HEK293 (cell line): ENCODE measurements around the gene CATSPERD.
A peak's percentile ranks its signal among the peaks of the same experiment; 100 is the strongest.

ENCODE experiments used
- GLIS2 ChIP-seq: fragments of 450-650 bp; formaldehyde crosslinking; IDR thresholded peaks from 2 replicates; pipeline ENCODE4 v1.5.1; 2016; ENCODE audit warnings: missing biosample characterization, missing genetic modification characterization
- KLF9 ChIP-seq: fragments of 450-650 bp; formaldehyde crosslinking; IDR thresholded peaks from 2 replicates; pipeline ENCODE4 v1.5.1; 2016; ENCODE audit warnings: missing biosample characterization, missing genetic modification characterization, low read depth
- OVOL3 ChIP-seq: fragments of 450-650 bp; formaldehyde crosslinking; IDR thresholded peaks from 2 replicates; pipeline ENCODE4 v1.5.1; 2016; ENCODE audit warnings: missing biosample characterization, missing genetic modification characterization
- SCRT2 ChIP-seq: fragments of 450-650 bp; formaldehyde crosslinking; IDR thresholded peaks from 2 replicates; pipeline ENCODE4 v1.5.1; 2016; ENCODE audit warnings: missing biosample characterization, missing genetic modification characterization
- SP2 ChIP-seq: fragments of 450-650 bp; formaldehyde crosslinking; IDR thresholded peaks from 2 replicates; pipeline ENCODE4 v1.5.1; 2016; ENCODE audit warnings: missing biosample characterization, missing genetic modification characterization
- SP3 ChIP-seq: fragments of 450-650 bp; formaldehyde crosslinking; IDR thresholded peaks from 2 replicates; pipeline ENCODE4 v1.5.1; 2016; ENCODE audit warnings: missing biosample characterization, missing genetic modification characterization
- SP7 ChIP-seq: fragments of 450-650 bp; formaldehyde crosslinking; IDR thresholded peaks from 2 replicates; pipeline ENCODE4 v1.5.1; 2016; ENCODE audit warnings: missing biosample characterization, missing genetic modification characterization
- YY1 ChIP-seq: fragments of 450-650 bp; formaldehyde crosslinking; IDR thresholded peaks from 2 replicates; pipeline ENCODE4 v1.5.1; 2018; ENCODE audit warnings: missing biosample characterization, missing genetic modification characterization
- ZBTB17 ChIP-seq: fragments of 450-650 bp; formaldehyde crosslinking; IDR thresholded peaks from 2 replicates; pipeline ENCODE4 v1.5.1; 2016; ENCODE audit warnings: missing biosample characterization, missing genetic modification characterization
- ZBTB20 ChIP-seq: fragments of 450-650 bp; formaldehyde crosslinking; IDR thresholded peaks from 2 replicates; pipeline ENCODE4 v1.5.1; 2016; ENCODE audit warnings: missing biosample characterization, missing genetic modification characterization
- ZBTB48 ChIP-seq: fragments of 450-650 bp; formaldehyde crosslinking; IDR thresholded peaks from 2 replicates; pipeline ENCODE4 v1.5.1; 2016; ENCODE audit warnings: missing biosample characterization, missing genetic modification characterization
- ZBTB7A ChIP-seq: fragments of 450-650 bp; formaldehyde crosslinking; IDR thresholded peaks from 2 replicates; pipeline ENCODE4 v1.5.1; 2016; ENCODE audit warnings: low read depth, missing biosample characterization, missing genetic modification characterization
- ZFP69B ChIP-seq: fragments of 450-650 bp; formaldehyde crosslinking; IDR thresholded peaks from 2 replicates; pipeline ENCODE4 v1.5.1; 2016; ENCODE audit warnings: missing biosample characterization, missing genetic modification characterization
- ZNF132 ChIP-seq: fragments of 450-650 bp; formaldehyde crosslinking; IDR thresholded peaks from 2 replicates; pipeline ENCODE4 v1.5.1; 2017; ENCODE audit warnings: missing biosample characterization, missing genetic modification characterization, borderline replicate concordance
- ZNF146 ChIP-seq: fragments of 450-650 bp; formaldehyde crosslinking; IDR thresholded peaks from 2 replicates; pipeline ENCODE4 v1.5.1; 2016; ENCODE audit warnings: missing biosample characterization, missing genetic modification characterization
- ZNF211 ChIP-seq: fragments of 450-650 bp; formaldehyde crosslinking; IDR thresholded peaks from 2 replicates; pipeline ENCODE4 v1.5.1; 2016; ENCODE audit warnings: low read depth, missing biosample characterization, missing genetic modification characterization
- ZNF311 ChIP-seq: fragments of 450-650 bp; formaldehyde crosslinking; IDR thresholded peaks from 2 replicates; pipeline ENCODE4 v1.5.1; 2017; ENCODE audit warnings: missing biosample characterization, missing genetic modification characterization, borderline replicate concordance
- ZNF341 ChIP-seq: fragments of 450-650 bp; formaldehyde crosslinking; IDR thresholded peaks from 2 replicates; pipeline ENCODE4; 2016; ENCODE audit warnings: low read depth, missing biosample characterization, missing genetic modification characterization
- ZNF549 ChIP-seq: fragments of 450-650 bp; IDR thresholded peaks from 2 replicates; pipeline ENCODE4 v1.5.1; 2018; ENCODE audit warnings: missing biosample characterization, missing genetic modification characterization, mild to moderate bottlenecking, inconsistent platforms, moderate library complexity
- ZNF610 ChIP-seq: fragments of 450-650 bp; formaldehyde crosslinking; IDR thresholded peaks from 2 replicates; pipeline ENCODE4 v1.5.1; 2016; ENCODE audit warnings: missing biosample characterization, missing genetic modification characterization, borderline replicate concordance
- ZNF629 ChIP-seq: fragments of 450-650 bp; formaldehyde crosslinking; IDR thresholded peaks from 2 replicates; pipeline ENCODE4 v1.5.1; 2017; ENCODE audit warnings: missing biosample characterization, missing genetic modification characterization
- ZNF76 ChIP-seq: fragments of 450-650 bp; formaldehyde crosslinking; IDR thresholded peaks from 2 replicates; pipeline ENCODE4; 2016; ENCODE audit warnings: low read depth, missing biosample characterization, missing genetic modification characterization, borderline replicate concordance
- ZNF777 ChIP-seq: fragments of 450-650 bp; formaldehyde crosslinking; IDR thresholded peaks from 2 replicates; pipeline ENCODE4 v1.5.1; 2017; ENCODE audit warnings: missing biosample characterization, missing genetic modification characterization, borderline replicate concordance
- TF ChIP-seq, protein P1 (sequence below): fragments of 450-650 bp; formaldehyde crosslinking; IDR thresholded peaks from 2 replicates; pipeline ENCODE4 v1.5.1; 2016; ENCODE audit warnings: missing biosample characterization, missing genetic modification characterization
- TF ChIP-seq, protein P2 (sequence below): fragments of 450-650 bp; formaldehyde crosslinking; IDR thresholded peaks from 2 replicates; pipeline ENCODE4 v1.5.1; 2016; ENCODE audit warnings: missing biosample characterization, missing genetic modification characterization
- TF ChIP-seq, protein P3 (sequence below): fragments of 450-650 bp; formaldehyde crosslinking; IDR thresholded peaks from 2 replicates; pipeline ENCODE4 v1.5.1; 2016; ENCODE audit warnings: missing biosample characterization, missing genetic modification characterization
- TF ChIP-seq, protein P4 (sequence below): fragments of 450-650 bp; formaldehyde crosslinking; optimal IDR thresholded peaks from 2 replicates; pipeline ENCODE3; 2016; ENCODE audit warnings: missing biosample characterization, mild to moderate bottlenecking, missing genetic modification characterization
- TF ChIP-seq, protein P5 (sequence below): fragments of 450-650 bp; IDR thresholded peaks from 2 replicates; pipeline ENCODE4 v1.5.1; 2018; ENCODE audit warnings: missing biosample characterization, mild to moderate bottlenecking, missing genetic modification characterization
- TF ChIP-seq, protein P6 (sequence below): fragments of 450-650 bp; formaldehyde crosslinking; IDR thresholded peaks from 2 replicates; pipeline ENCODE4 v1.5.1; 2016; ENCODE audit warnings: missing biosample characterization, missing genetic modification characterization

The CATSPERD gene

DNA sequence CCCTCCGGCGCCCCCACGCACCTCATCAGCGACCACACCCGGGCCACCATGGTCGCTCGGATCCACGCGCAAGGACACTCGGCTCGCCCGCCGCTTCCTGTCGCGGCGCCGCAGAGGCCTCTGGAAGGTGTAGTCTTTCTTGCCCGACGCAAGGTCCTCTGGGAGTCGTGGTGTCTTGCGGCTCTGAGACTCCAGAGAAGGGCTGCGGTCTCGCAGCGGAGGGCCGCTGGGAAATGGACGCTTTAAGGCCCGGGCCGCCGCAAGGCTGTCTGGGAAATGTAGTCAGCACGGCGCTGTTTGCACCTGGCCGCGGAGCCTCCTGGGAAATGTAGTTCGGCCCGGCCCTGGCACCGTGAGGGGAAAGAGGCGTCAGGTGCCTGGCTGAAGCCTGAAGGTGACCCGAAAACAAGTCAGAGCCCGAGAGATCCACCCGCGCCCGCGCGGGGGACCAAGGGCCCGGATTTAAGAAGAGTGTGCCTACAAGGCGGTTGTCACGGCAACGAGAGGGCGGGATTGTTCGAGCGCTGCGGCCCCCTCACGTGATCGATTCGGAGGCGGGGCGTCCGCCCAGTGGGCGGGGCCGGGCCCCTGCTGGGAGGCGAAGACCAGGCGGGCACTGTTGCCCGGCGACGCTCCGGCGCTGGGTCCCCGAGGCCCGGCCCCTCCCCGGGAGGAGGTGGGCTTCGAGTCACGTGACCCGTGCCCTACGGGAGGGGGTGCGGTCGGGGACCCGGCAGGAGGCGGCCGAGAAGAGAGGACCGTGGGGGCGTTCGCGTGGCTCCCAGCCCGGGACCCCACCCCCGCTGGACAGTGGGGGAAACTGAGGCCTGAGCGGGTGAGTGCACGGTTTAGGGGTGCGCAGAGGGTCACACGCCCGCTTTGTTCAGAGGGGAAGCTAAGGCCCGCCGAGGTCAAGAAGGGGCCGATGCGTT, 39.7 kb upstream of the CATSPERD start, which contains the start of the genes HSD11B1L and MICOS13 (continued):
- TF ChIP-seq ZNF777 (tag by site-specific recombination) (0 out of 2 replicates have a peak, but pooled peaks have one; percentile 30), SP2 (tag by site-specific recombination) (peak; percentile 90), ZNF629 (tag by site-specific recombination) (0 out of 2 replicates have a peak, but pooled peaks have one; percentile 43), ZNF146 (no peak; the same call in 1 of the 2 replicates), ZNF610 (0 out of 2 replicates have a peak, but pooled peaks have one; percentile 20), OVOL3 (tag by site-specific recombination) (no peak), ZNF311 (tag by site-specific recombination) (no peak), ZFP69B (peak; percentile 99), ZNF341 (tag by site-specific recombination) (no peak; the same call in 1 of the 2 replicates), ZNF211 (tag by site-specific recombination) (no peak), ZBTB48 (peak; percentile 8; the same call in 1 of the 2 replicates), ZNF76 (tag by site-specific recombination) (peak; percentile 100), SP3 (peak; percentile 100), SCRT2 (tag by site-specific recombination) (peak; percentile 39; the same call in 1 of the 2 replicates), ZNF549 (no peak), GLIS2 (tag by site-specific recombination) (peak; percentile 48), YY1 (tag by site-specific recombination) (peak; percentile 91), ZBTB17 (tag by site-specific recombination) (peak; percentile 98), ZBTB7A (tag by site-specific recombination) (peak; percentile 12), KLF9 (tag by site-specific recombination) (peak; percentile 95), ZBTB20 (tag by site-specific recombination) (peak; percentile 93), SP7 (tag by site-specific recombination) (peak; percentile 38), ZNF132 (tag by site-specific recombination) (no peak)
- TF ChIP-seq, protein P1, sequence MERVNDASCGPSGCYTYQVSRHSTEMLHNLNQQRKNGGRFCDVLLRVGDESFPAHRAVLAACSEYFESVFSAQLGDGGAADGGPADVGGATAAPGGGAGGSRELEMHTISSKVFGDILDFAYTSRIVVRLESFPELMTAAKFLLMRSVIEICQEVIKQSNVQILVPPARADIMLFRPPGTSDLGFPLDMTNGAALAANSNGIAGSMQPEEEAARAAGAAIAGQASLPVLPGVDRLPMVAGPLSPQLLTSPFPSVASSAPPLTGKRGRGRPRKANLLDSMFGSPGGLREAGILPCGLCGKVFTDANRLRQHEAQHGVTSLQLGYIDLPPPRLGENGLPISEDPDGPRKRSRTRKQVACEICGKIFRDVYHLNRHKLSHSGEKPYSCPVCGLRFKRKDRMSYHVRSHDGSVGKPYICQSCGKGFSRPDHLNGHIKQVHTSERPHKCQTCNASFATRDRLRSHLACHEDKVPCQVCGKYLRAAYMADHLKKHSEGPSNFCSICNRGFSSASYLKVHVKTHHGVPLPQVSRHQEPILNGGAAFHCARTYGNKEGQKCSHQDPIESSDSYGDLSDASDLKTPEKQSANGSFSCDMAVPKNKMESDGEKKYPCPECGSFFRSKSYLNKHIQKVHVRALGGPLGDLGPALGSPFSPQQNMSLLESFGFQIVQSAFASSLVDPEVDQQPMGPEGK (tag by site-specific recombination) = peak; percentile 80
- TF ChIP-seq, protein P2, sequence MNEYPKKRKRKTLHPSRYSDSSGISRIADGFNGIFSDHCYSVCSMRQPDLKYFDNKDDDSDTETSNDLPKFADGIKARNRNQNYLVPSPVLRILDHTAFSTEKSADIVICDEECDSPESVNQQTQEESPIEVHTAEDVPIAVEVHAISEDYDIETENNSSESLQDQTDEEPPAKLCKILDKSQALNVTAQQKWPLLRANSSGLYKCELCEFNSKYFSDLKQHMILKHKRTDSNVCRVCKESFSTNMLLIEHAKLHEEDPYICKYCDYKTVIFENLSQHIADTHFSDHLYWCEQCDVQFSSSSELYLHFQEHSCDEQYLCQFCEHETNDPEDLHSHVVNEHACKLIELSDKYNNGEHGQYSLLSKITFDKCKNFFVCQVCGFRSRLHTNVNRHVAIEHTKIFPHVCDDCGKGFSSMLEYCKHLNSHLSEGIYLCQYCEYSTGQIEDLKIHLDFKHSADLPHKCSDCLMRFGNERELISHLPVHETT (tag by site-specific recombination) = 0 out of 2 replicates have a peak, but pooled peaks have one; percentile 38
- TF ChIP-seq, protein P3, sequence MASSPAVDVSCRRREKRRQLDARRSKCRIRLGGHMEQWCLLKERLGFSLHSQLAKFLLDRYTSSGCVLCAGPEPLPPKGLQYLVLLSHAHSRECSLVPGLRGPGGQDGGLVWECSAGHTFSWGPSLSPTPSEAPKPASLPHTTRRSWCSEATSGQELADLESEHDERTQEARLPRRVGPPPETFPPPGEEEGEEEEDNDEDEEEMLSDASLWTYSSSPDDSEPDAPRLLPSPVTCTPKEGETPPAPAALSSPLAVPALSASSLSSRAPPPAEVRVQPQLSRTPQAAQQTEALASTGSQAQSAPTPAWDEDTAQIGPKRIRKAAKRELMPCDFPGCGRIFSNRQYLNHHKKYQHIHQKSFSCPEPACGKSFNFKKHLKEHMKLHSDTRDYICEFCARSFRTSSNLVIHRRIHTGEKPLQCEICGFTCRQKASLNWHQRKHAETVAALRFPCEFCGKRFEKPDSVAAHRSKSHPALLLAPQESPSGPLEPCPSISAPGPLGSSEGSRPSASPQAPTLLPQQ (tag by site-specific recombination) = peak; percentile 100
- TF ChIP-seq, protein P4, sequence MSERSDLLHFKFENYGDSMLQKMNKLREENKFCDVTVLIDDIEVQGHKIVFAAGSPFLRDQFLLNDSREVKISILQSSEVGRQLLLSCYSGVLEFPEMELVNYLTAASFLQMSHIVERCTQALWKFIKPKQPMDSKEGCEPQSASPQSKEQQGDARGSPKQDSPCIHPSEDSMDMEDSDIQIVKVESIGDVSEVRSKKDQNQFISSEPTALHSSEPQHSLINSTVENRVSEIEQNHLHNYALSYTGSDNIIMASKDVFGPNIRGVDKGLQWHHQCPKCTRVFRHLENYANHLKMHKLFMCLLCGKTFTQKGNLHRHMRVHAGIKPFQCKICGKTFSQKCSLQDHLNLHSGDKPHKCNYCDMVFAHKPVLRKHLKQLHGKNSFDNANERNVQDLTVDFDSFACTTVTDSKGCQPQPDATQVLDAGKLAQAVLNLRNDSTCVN (tag by site-specific recombination) = peak; percentile 79
- TF ChIP-seq, protein P5, sequence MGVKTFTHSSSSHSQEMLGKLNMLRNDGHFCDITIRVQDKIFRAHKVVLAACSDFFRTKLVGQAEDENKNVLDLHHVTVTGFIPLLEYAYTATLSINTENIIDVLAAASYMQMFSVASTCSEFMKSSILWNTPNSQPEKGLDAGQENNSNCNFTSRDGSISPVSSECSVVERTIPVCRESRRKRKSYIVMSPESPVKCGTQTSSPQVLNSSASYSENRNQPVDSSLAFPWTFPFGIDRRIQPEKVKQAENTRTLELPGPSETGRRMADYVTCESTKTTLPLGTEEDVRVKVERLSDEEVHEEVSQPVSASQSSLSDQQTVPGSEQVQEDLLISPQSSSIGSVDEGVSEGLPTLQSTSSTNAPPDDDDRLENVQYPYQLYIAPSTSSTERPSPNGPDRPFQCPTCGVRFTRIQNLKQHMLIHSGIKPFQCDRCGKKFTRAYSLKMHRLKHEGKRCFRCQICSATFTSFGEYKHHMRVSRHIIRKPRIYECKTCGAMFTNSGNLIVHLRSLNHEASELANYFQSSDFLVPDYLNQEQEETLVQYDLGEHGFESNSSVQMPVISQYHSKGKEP (tag by site-specific recombination) = 0 out of 2 replicates have a peak, but pooled peaks have one; percentile 13
- TF ChIP-seq, protein P6, sequence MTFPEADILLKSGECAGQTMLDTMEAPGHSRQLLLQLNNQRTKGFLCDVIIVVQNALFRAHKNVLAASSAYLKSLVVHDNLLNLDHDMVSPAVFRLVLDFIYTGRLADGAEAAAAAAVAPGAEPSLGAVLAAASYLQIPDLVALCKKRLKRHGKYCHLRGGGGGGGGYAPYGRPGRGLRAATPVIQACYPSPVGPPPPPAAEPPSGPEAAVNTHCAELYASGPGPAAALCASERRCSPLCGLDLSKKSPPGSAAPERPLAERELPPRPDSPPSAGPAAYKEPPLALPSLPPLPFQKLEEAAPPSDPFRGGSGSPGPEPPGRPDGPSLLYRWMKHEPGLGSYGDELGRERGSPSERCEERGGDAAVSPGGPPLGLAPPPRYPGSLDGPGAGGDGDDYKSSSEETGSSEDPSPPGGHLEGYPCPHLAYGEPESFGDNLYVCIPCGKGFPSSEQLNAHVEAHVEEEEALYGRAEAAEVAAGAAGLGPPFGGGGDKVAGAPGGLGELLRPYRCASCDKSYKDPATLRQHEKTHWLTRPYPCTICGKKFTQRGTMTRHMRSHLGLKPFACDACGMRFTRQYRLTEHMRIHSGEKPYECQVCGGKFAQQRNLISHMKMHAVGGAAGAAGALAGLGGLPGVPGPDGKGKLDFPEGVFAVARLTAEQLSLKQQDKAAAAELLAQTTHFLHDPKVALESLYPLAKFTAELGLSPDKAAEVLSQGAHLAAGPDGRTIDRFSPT = peak; percentile 97
